Right atrium auricular region (tissue), 2 donors: ENCODE results near the gene AOPEP. TPM values are rescaled to one million over a fixed set of nuclear protein-coding genes. Genes with fewer than 3 reads are reported as not detected.

ENCODE experiments used
- DNase-seq: peaks from one replicate; pipeline ENCODE4 v3.0.0-alpha.2; 2019; ENCODE audit warnings: low spot score
- H3K27ac ChIP-seq, 2 donors: fragments of 200-600 bp; sonication (generic); 1 replicate in 1 of 2; 2 replicates in 1 of 2; pipeline ENCODE4 v1.5.1; 2016 to 2019
- H3K27me3 ChIP-seq, 2 donors: fragments of 200-600 bp; sonication (generic); one replicate each; pipeline versions ENCODE4 v1.5.1 to v1.6.0; 2017 to 2019
- H3K36me3 ChIP-seq: fragments of 200-600 bp; sonication (generic); one replicate; pipeline ENCODE4 v1.5.1; 2016
- H3K4me1 ChIP-seq, 2 donors: fragments of 200-600 bp; sonication (generic); one replicate each; pipeline versions ENCODE4 v1.5.1 to v1.6.0; 2017 to 2019
- H3K4me3 ChIP-seq, 2 donors: fragments of 200-600 bp; sonication (generic); 1 replicate in 1 of 2; 2 replicates in 1 of 2; pipeline ENCODE4 v1.5.1; 2017 to 2019; ENCODE audit warnings: mild to moderate bottlenecking in 1 of 2, moderate library complexity in 1 of 2
- H3K9me3 ChIP-seq, 2 donors: fragments of 200-600 bp; sonication (generic); one replicate each; pipeline ENCODE4 v1.5.1; 2019
- total RNA-seq, 2 donors: library from RNA; depleted of rRNA; stranded (reverse); fragments of >200 nt; gene quantifications; one replicate each; pipeline ENCODE4 v1.1.0, GENCODE V29; 2016
- TF ChIP-seq, protein P1 (sequence below), 2 donors: fragments of 200-600 bp; sonication (generic); IDR thresholded peaks; one replicate each; pipeline ENCODE4 v1.5.1; 2019; ENCODE audit warnings: antibody characterized with exemption in 2 of 2

The AOPEP gene
- total RNA-seq, 2 donors from 2014 or later = 262 to 314 TPM

DNA sequence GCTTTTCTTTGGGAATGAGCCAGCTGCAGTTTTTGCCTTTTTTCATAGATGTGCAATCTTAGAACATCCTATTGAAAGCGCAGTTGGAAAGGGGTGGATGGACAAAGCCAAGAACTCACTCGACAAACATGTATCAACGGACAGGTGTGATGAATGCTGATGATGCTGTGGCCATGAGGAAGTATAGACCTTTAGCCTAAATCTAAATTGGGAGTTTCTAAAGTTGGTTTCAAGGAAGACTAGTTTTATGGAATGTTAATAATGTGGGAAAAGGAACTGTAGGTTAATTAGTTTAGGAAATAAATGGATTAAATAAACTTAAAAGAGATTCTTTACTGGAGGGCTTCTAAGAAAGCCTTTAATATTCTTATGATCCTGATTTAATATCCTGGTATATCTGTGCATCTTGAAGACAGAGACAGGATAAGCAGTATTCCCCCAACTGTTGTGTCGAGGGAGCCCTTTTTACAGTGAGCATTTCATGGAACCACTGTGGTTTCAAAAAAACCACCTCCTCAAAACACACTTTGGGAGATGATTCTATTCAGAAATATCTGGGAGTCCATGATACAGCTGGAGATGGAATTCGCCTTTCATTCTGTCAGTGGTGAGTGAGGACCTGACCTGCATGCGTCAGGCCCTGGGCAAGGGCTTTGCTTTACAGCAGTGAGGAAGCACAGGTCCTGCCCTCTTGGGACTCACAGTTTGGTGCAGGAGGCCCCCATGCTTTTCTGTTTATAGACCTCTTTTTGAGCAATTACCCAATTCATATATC, 82.6 kb downstream of the AOPEP start:
- H3K27me3 ChIP-seq = no peaks in the 10 kb centered on the region
- no peaks in the 10 kb centered on the region for H3K9me3 ChIP-seq
- DNase-seq = no peak
- H3K4me1 ChIP-seq = peaks cover 0 to 61% of the 10 kb centered on the region in 2 donors
- TF ChIP-seq, protein P1, sequence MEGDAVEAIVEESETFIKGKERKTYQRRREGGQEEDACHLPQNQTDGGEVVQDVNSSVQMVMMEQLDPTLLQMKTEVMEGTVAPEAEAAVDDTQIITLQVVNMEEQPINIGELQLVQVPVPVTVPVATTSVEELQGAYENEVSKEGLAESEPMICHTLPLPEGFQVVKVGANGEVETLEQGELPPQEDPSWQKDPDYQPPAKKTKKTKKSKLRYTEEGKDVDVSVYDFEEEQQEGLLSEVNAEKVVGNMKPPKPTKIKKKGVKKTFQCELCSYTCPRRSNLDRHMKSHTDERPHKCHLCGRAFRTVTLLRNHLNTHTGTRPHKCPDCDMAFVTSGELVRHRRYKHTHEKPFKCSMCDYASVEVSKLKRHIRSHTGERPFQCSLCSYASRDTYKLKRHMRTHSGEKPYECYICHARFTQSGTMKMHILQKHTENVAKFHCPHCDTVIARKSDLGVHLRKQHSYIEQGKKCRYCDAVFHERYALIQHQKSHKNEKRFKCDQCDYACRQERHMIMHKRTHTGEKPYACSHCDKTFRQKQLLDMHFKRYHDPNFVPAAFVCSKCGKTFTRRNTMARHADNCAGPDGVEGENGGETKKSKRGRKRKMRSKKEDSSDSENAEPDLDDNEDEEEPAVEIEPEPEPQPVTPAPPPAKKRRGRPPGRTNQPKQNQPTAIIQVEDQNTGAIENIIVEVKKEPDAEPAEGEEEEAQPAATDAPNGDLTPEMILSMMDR (IDR thresholded peaks at IDR 0.05) = no peak
- H3K36me3 ChIP-seq = peaks cover 6% of the 10 kb centered on the region
- no peak overlapping the region for H3K4me3 ChIP-seq
- peak overlapping the region in 1 of 2 donors; percentile 81 for H3K27ac ChIP-seq

DNA sequence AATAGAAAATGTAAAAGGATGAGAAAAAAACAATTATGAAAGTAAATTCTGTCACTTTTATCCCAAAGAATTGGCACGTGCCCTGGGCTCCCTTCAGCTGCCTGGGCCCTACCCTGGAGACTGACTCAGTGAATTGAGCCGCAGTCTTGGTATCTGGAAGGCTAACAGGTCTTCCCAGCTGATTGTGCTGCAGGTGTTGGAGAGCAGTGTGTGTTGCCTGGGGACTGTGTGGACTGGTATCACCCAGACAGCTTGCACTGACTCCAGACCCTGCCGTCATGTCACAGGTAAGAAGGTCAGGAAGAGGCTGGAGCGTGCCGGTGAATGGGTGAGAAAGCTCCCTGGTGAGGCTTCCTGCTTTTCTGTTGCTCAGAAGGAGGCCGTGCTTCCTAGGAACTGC, 83.3 kb downstream of the AOPEP start:
- Histone ChIP-seq H3K36me3 (peaks cover 6% of the 10 kb centered on the region), H3K27me3 (no peaks in the 10 kb centered on the region), H3K9me3 (no peaks in the 10 kb centered on the region), H3K4me3 (no peak overlapping the region), H3K27ac (no peak overlapping the region), H3K4me1 (peaks cover 0 to 60% of the 10 kb centered on the region in 2 donors)
- DNase-seq = no peak
- TF ChIP-seq, protein P1 (IDR thresholded peaks at IDR 0.05) = no peak

DNA sequence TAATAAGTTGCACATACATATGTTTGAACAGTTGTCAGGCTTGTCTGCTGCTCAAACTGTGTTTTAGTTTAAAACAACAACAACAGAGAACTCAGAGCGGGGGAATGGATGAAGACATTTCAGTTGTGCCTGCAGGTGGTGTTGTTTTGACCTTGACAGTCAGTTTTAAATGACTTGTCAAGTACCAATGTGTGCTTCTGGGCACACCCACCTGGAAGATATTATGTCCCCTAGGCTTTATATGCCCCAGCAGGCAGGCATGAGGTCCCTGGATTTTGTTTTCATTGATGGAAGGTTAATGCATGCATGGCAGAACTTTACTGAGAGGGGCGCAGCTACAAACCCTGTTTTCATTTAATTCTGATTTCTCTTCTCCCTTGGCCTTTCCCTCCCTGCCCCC, 84.6 kb downstream of the AOPEP start:
- TF ChIP-seq, protein P1 (IDR thresholded peaks at IDR 0.05) = no peak
- H3K27me3 ChIP-seq = no peaks in the 10 kb centered on the region
- no peak for DNase-seq
- H3K36me3 ChIP-seq = peaks cover 6% of the 10 kb centered on the region
- H3K4me1 ChIP-seq = peaks cover 0 to 47% of the 10 kb centered on the region in 2 donors
- H3K9me3 ChIP-seq = no peaks in the 10 kb centered on the region
- no peak overlapping the region for H3K4me3 ChIP-seq
- no peak overlapping the region for H3K27ac ChIP-seq

DNA sequence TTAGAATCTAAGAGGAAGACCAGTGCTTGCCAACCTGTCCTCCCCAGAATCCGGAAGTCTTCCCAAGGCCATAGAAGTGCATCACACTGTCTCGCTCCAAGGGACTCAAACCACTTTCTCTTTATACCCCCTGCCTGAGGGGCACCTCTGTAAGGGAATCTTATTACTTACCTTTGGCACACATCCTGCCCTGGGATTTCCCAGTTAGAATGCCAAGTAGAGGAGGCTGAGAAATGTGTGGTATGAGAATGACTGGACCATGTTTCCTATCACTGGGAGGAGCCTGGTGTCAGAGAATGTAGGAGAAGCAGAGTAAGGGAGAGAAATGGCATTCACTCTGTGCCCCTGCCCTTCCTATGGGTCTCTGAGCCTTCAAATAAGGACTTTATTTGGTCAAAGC, 85.8 kb downstream of the AOPEP start:
- Histone ChIP-seq H3K9me3 (no peaks in the 10 kb centered on the region), H3K36me3 (peaks cover 4% of the 10 kb centered on the region), H3K27me3 (no peaks in the 10 kb centered on the region), H3K4me3 (no peak overlapping the region), H3K4me1 (peaks cover 0 to 36% of the 10 kb centered on the region in 2 donors), H3K27ac (peak overlapping the region; percentile 7 to 54)
- no peak for DNase-seq
- TF ChIP-seq, protein P1 (IDR thresholded peaks at IDR 0.05) = no peak

DNA sequence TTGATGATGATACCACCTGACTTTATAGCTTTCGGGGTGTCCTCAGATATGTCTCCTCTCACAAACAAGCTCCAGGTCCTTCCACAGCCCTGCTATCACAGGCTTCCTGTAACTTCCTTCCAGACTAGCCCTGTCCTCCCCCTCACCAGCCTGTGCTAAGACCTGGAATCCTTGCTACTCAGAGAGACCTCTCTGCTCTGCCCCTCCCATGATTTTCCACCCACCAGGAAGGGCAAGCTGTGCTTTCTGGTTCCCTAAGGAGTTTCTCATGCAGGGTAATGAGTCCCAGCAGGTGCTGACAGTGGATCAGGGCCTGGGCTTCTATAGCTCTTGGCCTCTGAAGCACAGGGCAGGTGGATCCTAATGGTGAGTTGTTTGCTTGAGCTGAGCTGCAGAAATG, 86.9 kb downstream of the AOPEP start:
- DNase-seq = no peak
- TF ChIP-seq, protein P1 (IDR thresholded peaks at IDR 0.05) = no peak
- no peak overlapping the region for H3K4me3 ChIP-seq
- H3K27me3 ChIP-seq = no peaks in the 10 kb centered on the region
- peak overlapping the region; percentile 35 to 54 for H3K27ac ChIP-seq
- H3K4me1 ChIP-seq = peaks cover 0 to 33% of the 10 kb centered on the region in 2 donors
- H3K36me3 ChIP-seq = no peaks in the 10 kb centered on the region
- H3K9me3 ChIP-seq = no peaks in the 10 kb centered on the region
